ENCODE results near the gene ARHGAP19.

The ARHGAP19 gene

GRCh38 chr10:97292097-97292861, at the start of gene ARHGAP19:
Gene ARHGAP19, minus strand, starts transcription at chr10:97292637. Its CDS starts 10 bp downstream, at chr10:97292627.
- DNase-seq, result peak; percentile 93

GRCh38 chr10:97341416-97341815, 49.0 kb upstream of the ARHGAP19 start:
- no peak for DNase-seq

- DNase-seq, result no peak
Observed at GRCh38 chr10:97338041-97338440, 45.6 kb upstream of the ARHGAP19 start.

- no peak for DNase-seq
Observed at GRCh38 chr10:97336942-97337831, 44.8 kb upstream of the ARHGAP19 start.

GRCh38 chr10:97336446-97336845, 44.0 kb upstream of the ARHGAP19 start:
- DNase-seq, result no peak

GRCh38 chr10:97336006-97336405, 43.6 kb upstream of the ARHGAP19 start:
- no peak for DNase-seq

- DNase-seq, result no peak
Observed at GRCh38 chr10:97335188-97335619, 42.8 kb upstream of the ARHGAP19 start.

- DNase-seq, result peak; percentile 92
Observed at GRCh38 chr10:97334370-97335175, 42.1 kb upstream of the ARHGAP19 start, which contains the start of gene FRAT2. Gene FRAT2, minus strand, starts transcription at chr10:97334729. Its CDS starts 157 bp downstream, at chr10:97334572.

- peak; percentile 67 to 71 for DNase-seq
Observed at GRCh38 chr10:97333601-97334369, 41.3 kb upstream of the ARHGAP19 start.

GRCh38 chr10:97333351-97333600, 40.8 kb upstream of the ARHGAP19 start:
- no peak for DNase-seq

GRCh38 chr10:97332591-97333350, 40.3 kb upstream of the ARHGAP19 start:
- DNase-seq, result peak; percentile 37 to 40

GRCh38 chr10:97331153-97331703, 38.8 kb upstream of the ARHGAP19 start:
- no peak for DNase-seq

GRCh38 chr10:97329766-97330165, 37.3 kb upstream of the ARHGAP19 start:
- DNase-seq, result no peak

- DNase-seq, result peak in 1 of 2 experiments; percentile 27
Observed at GRCh38 chr10:97328646-97329453, 36.4 kb upstream of the ARHGAP19 start.

GRCh38 chr10:97327348-97328294, 35.2 kb upstream of the ARHGAP19 start:
- DNase-seq, result no peak

GRCh38 chr10:97325754-97326153, 33.3 kb upstream of the ARHGAP19 start:
- no peak for DNase-seq

GRCh38 chr10:97323501-97323900, 31.1 kb upstream of the ARHGAP19 start:
- no peak for DNase-seq

GRCh38 chr10:97321804-97322190, 29.4 kb upstream of the ARHGAP19 start:
- no peak for DNase-seq
